NCI-H1436 treated with DMSO at 0.1 percent for 48 hours (cell line): ENCODE measurements around the gene SLC15A2.

ENCODE experiments used
- DNase-seq: peaks from one replicate; lab custom pipeline; 2025; lab: John Stamatoyannopoulos, UW

The SLC15A2 gene

GRCh38 chr3:121924734-121925133, 30.5 kb downstream of the SLC15A2 start:
- DNase-seq, result no peak

DNA sequence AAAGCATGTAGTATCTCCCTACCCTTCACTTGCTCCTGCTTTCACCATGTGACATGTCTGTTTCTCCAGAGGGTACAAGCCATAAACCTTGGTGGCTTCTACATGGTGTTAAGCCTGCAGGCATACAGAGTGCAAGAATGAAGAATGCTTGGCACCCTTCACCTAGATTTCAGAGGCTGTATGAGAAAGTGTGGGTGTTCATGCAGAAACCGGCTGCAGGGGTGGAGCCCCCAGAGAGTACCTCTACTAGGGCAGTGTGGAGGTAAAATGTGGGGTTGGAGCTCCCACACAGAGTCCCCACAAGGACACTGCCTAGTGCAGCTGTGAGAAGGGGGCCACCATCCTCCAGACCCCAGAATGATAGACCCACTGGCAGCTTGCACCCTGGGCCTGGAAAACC, 32.2 kb downstream of the SLC15A2 start:
- no peak for DNase-seq

DNA sequence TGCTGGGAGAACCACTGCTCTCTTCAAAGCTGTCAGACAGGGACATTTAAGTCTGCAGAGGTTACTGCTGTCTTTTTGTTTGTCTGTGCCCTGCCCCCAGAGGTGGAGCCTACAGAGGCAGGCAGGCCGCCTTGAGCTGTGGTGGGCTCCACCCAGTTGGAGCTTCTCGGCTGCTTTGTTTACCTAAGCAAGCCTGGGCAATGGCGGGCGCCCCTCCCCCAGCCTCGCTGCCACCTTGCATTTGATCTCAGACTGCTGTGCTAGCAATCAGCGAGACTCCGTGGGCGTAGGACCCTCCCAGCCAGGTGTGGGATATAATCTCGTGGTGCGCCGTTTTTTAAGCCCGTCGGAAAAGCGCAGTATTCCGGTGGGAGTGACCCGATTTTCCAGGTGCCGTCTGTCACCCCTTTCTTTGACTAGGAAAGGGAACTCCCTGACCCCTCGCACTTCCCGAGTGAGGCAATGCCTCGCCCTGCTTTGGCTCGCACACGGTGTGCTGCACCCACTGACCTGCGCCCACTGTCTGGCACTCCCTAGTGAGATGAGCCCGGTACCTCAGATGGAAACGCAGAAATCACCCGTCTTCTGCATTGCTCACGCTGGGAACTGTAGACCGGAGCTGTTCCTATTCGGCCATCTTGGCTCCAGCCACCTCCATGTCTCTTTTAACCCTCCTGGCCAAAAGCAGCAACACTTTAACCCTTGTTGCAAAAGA, 44.1 kb downstream of the SLC15A2 start:
- peak; percentile 4 for DNase-seq

GRCh38 chr3:121941592-121941991, 47.4 kb downstream of the SLC15A2 start:
- DNase-seq, result no peak

DNA sequence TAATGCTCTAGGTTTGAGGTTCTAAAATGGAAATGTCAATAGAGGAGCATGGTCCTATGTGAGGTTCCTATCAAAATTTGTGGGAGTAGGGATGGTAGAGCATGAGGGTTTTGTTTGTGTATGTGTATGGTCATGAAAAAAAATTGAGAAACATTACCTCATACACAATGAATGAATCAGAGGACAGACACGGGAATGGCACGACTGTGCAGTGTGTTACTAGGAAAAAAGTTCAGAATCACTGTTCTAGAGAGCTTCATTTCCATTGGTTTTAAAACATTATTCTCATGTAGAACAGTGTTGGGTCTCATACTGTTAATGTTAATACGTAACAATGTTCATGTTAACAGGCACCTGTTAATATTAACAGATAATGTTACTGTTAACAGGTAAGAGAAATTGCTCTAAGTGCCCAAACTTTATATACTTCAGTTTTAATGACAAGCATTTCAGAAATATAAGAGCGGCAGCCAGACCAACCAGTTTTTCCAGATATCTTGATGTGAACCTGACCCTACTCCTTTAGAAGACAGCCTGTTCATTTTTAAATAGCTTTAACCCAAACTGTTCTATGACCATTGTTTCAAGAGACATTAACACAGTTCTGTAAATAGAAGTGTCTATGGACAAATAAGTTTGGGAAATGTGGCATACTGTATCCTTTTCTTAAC, 48.0 kb downstream of the SLC15A2 start:
- DNase-seq, result no peak

DNA sequence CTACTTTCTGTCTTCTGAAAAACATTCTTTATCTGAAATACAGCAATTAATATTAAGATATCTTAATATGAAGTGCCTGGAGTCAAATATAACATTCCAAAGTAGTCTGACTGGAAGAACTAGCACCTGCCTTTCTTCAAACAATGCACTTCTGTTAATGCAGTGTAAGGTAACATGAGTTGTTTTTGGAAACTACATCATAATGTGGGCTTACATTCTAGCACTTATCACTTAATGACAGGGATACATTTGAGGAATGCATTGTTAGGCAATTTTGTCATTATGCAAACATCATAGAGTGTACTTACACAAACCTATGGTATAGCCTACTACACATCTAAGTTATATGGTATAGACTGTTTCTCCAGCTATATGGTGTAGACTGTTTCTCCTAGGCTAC, 49.2 kb downstream of the SLC15A2 start:
- DNase-seq, result no peak

GRCh38 chr3:121948641-121949040, 54.4 kb downstream of the SLC15A2 start:
- no peak for DNase-seq

GRCh38 chr3:121951291-121951919, 57.2 kb downstream of the SLC15A2 start:
- DNase-seq, result no peak

DNA sequence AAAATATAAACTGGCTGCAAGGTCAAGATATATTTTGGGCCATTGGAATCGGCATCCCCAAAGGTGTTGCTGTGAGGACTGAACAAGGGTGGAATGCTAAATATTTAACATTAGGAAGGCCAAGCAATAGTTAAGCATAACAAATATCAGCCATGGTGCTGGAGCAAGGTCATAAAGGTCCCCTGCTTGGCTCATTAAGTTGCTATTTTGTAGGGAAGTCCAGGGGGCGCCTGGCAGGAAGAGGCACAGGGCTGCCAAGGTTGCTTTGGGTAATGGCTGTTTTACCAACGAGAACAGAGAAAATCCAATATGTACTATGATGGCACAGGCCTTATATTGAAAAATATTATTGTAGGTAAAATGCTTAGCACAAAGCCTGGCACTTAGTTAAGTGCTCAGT, 62.2 kb downstream of the SLC15A2 start:
- no peak for DNase-seq

- no peak for DNase-seq
Measured at GRCh38 chr3:121957674-121958415, 63.6 kb downstream of the SLC15A2 start.

DNA sequence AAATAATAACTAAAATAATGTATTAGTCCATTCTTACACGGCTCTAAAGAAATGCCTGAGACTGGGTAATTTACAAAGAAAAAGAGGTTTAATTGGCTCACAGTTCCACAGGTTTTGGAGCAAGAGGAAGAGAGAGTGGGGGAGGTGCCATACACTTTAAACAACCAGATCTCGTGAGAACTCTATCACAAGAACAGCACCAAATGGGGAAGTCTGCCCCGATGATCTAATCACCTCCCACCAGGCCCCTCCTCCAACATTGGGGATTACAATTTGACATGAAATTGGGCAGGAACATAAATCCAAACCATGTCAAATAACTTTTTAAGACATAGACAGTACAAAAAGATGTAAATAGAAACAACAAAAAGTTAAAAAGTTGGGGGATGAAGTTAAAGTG, 64.6 kb downstream of the SLC15A2 start:
- no peak for DNase-seq

DNA sequence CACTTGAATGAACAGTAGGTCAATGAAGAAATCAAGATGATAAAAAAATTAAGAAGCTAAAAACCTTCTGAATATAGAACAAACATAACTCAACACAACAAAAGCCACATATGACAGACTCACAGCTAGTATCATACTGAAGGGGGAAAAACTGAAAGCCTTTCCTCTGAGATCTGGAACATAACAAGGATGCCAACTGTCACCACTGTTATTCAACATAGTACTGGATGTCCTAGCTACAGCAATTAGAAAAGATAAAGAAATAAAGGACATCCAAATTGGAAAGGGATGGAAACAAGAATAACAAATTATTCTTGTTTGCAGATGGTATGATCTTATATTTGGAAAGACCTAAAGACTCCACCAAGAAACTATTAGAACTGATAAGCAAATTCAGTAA, 67.1 kb downstream of the SLC15A2 start:
- DNase-seq, result no peak

GRCh38 chr3:121962443-121962842, 68.2 kb downstream of the SLC15A2 start:
- no peak for DNase-seq

DNA sequence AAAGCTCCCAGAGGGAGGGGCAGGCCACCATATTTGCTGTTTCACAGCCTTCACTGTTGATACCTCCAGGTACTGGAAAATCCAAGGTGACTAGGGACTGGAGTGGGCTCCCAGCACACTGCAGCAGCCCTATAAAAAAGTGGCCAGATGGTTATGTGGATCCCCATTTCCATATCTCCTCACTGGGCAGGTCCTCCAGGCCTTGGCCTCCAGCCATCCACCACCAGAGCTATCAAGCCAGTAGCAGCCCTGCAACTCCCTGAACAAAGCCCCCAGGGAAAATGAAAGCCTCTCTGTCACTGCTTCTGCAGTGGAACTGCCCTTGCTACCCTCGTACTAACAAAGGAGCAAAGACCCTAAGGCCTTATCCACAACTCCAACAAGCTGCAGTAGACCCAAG, 69.4 kb downstream of the SLC15A2 start:
- DNase-seq, result no peak

- no peak for DNase-seq
Measured at GRCh38 chr3:121969631-121970030, 75.4 kb downstream of the SLC15A2 start.

DNA sequence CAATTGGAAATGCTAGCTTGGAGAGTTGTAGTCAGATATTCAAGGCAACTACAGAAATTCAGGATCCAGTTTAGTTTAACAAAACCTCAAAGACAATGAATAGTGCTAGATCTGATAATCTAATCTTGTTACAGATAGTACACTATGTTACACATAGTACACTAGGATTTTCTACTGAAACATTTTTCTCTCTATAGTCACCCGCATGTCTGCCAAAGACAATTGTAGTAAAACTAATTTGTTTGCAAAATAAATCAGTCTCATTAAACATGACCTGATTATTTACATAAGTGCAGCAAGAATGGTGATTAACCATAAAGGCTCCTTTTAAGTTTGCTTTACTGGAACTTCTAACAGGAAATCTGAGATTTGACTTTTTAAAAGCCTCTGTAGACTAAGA, 75.8 kb downstream of the SLC15A2 start:
- DNase-seq, result no peak

- DNase-seq, result no peak
Measured at GRCh38 chr3:121974601-121975111, 80.5 kb downstream of the SLC15A2 start.

GRCh38 chr3:121975702-121976302, 81.6 kb downstream of the SLC15A2 start:
- DNase-seq, result no peak

GRCh38 chr3:121976727-121977126, 82.5 kb downstream of the SLC15A2 start:
- DNase-seq, result no peak

DNA sequence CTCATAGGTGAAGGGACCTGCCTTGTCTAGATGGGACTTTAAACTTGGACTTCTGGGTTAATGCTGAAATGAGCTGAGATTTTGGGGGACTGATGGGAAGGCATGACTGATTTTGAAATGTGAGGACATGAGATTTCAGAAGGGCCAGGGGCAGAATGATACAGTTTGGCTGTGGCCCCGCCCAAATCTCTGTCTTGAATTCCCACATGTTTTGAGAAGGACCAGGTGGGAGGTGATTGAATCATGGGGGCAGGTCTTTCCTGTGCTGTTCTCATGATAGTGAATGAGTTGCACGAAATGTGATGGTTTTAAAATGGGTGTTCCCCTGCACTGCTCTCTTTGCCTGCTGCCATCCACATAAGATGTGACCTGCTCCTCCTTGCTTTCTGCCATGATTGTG, 85.0 kb downstream of the SLC15A2 start:
- DNase-seq, result no peak

- DNase-seq, result no peak
Measured at GRCh38 chr3:121979734-121980449, 85.7 kb downstream of the SLC15A2 start.
